ENCODE data around the gene PDE8A. TPM values are rescaled to one million over a fixed set of nuclear protein-coding genes. Genes with fewer than 3 reads are reported as not detected.

Gene PDE8A
- total RNA-seq, 1 donor from 2014 or later = 24.6 TPM

GRCh38 chr15:85073556-85074194 lies 92.0 kb downstream of the PDE8A start:
- peak; percentile 37 for DNase-seq (ENCODE audit: low read depth)
- no peak overlapping the region for H3K4me3 ChIP-seq (ENCODE audit: low read depth, low read length)
- TF ChIP-seq, protein P1, sequence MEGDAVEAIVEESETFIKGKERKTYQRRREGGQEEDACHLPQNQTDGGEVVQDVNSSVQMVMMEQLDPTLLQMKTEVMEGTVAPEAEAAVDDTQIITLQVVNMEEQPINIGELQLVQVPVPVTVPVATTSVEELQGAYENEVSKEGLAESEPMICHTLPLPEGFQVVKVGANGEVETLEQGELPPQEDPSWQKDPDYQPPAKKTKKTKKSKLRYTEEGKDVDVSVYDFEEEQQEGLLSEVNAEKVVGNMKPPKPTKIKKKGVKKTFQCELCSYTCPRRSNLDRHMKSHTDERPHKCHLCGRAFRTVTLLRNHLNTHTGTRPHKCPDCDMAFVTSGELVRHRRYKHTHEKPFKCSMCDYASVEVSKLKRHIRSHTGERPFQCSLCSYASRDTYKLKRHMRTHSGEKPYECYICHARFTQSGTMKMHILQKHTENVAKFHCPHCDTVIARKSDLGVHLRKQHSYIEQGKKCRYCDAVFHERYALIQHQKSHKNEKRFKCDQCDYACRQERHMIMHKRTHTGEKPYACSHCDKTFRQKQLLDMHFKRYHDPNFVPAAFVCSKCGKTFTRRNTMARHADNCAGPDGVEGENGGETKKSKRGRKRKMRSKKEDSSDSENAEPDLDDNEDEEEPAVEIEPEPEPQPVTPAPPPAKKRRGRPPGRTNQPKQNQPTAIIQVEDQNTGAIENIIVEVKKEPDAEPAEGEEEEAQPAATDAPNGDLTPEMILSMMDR (conservative IDR thresholded peaks at IDR 0.05; ENCODE audit: low read depth, low read length) = peak; percentile 14

DNA sequence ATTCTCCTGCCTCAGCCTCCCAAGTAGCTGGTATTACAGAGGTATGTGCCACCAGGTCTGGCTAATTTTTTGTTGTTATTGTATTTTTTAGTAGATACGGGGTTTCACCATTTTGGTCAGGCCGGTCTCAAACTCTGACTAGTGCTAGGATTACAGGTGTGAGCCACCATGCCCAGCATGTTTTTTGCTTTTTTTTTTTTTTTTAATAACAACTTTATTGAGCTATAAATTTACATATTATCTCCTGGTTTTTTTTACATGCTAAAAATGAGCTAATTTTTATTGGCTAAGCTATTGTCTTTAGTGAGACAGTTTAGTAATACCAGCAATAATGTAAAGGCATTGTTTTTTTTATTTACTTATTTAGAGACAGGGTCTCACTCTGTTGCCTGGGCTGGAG lies 105.2 kb downstream of the PDE8A start:
- H3K4me3 ChIP-seq (ENCODE audit: low read depth, low read length) = no peak overlapping the region
- TF ChIP-seq, protein P1 (conservative IDR thresholded peaks at IDR 0.05; ENCODE audit: low read depth, low read length) = no peak
- DNase-seq (ENCODE audit: low read depth) = no peak

- TF ChIP-seq, protein P1 (conservative IDR thresholded peaks at IDR 0.05; ENCODE audit: low read depth, low read length) = no peak
These were observed 106.6 kb downstream of the PDE8A start for GRCh38 chr15:85088300-85088699.

GRCh38 chr15:85089929-85090597 lies 108.4 kb downstream of the PDE8A start:
- no peak overlapping the region for H3K4me3 ChIP-seq (ENCODE audit: low read depth, low read length)
- TF ChIP-seq, protein P1 (conservative IDR thresholded peaks at IDR 0.05; ENCODE audit: low read depth, low read length) = no peak
- DNase-seq (ENCODE audit: low read depth) = no peak

More at GRCh38 chr15:85088300-85088699, 106.6 kb downstream of the PDE8A start:
- DNase-seq (ENCODE audit: low read depth) = no peak
- H3K4me3 ChIP-seq (ENCODE audit: low read depth, low read length) = no peak overlapping the region

- H3K4me3 ChIP-seq (ENCODE audit: low read depth, low read length) = no peak overlapping the region
- DNase-seq (ENCODE audit: low read depth) = no peak
- TF ChIP-seq, protein P1 (conservative IDR thresholded peaks at IDR 0.05; ENCODE audit: low read depth, low read length) = no peak
These were observed 110.3 kb downstream of the PDE8A start for GRCh38 chr15:85091990-85092389.

DNA sequence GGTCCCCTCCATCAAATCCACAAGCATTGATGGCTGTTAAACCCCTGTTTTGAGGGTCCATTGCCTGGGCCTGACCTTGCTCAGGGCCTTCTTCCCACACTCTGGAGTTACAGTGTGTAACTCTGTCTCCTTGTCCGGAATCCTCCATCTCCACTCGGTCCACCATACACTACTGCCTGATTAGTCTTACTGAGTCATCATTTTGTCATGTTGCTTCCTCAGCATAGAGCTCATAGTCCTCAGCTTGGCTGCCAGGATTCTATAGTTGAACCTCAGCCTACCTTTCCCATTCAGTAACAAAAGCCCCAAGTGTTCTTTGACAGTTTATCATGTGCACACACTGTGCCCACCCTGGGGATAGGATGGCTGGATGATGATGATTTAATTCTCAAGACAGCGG lies 113.0 kb downstream of the PDE8A start:
- H3K4me3 ChIP-seq (ENCODE audit: low read depth, low read length) = no peak overlapping the region
- no peak for DNase-seq (ENCODE audit: low read depth)
- TF ChIP-seq, protein P1 (conservative IDR thresholded peaks at IDR 0.05; ENCODE audit: low read depth, low read length) = no peak

GRCh38 chr15:85095566-85095965 lies 113.9 kb downstream of the PDE8A start:
- no peak overlapping the region for H3K4me3 ChIP-seq (ENCODE audit: low read depth, low read length)
- DNase-seq (ENCODE audit: low read depth) = no peak
- TF ChIP-seq, protein P1 (conservative IDR thresholded peaks at IDR 0.05; ENCODE audit: low read depth, low read length) = no peak
